IMR-90 (cell line): ENCODE data around the gene ACP4. TPM values are rescaled to one million over a fixed set of nuclear protein-coding genes. Genes with fewer than 3 reads are reported as not detected.
A peak's percentile ranks its signal among the peaks of the same experiment; 100 is the strongest.

Experiments
- ATAC-seq: fragments of 200-7000 bp; cut with Tn5 transposase; 2 replicates; pipeline ENCODE4 v1.9.1; 2020; ENCODE audit warnings: low read depth, mild to moderate bottlenecking, moderate library complexity
- BruUV-seq: library from RNA; stranded (reverse); fragments of 400-500 nt; replicated peaks from 2 replicates; lab custom pipeline; 2021; lab: Mats Ljungman, UMichigan
- CTCF ChIA-PET: fragments of 300-600 bp; formaldehyde crosslinking; extraction: SDS; loops from one replicate; lab custom pipeline; 2021; ENCODE audit warnings: antibody characterized with exemption; lab: Yijun Ruan, JAX
- POLR2A ChIA-PET: fragments of 300-600 bp; sonication (Branson Sonifier 250); formaldehyde crosslinking; loops from one replicate; lab custom pipeline; 2022; ENCODE audit warnings: antibody characterized with exemption; ENCODE audit not compliant: unreplicated experiment; lab: Charles Lee
- DNase-seq: peaks from one replicate; pipeline ENCODE4 v3.0.0; 2013
- H2AFZ ChIP-seq: replicated peaks from 2 replicates; pipeline ENCODE3; 2013; ENCODE audit warnings: low read length, mild to moderate bottlenecking; ENCODE audit not compliant: poor library complexity
- H2AK5ac ChIP-seq: 2 replicates; pipeline ENCODE4 v1.6.1; 2013; ENCODE audit warnings: low read depth, low read length, inconsistent platforms
- H2AK9ac ChIP-seq: replicated peaks from 2 replicates; pipeline ENCODE3; 2013; ENCODE audit warnings: mild to moderate bottlenecking, low read depth, low read length, moderate library complexity; ENCODE audit not compliant: poor library complexity
- H2BK120ac ChIP-seq: 2 replicates; pipeline ENCODE4 v1.6.1; 2013; ENCODE audit warnings: low read depth, low read length, inconsistent platforms
- H2BK15ac ChIP-seq: 3 replicates; pipeline ENCODE4 v1.6.1; 2013; ENCODE audit warnings: low read depth, low read length, inconsistent platforms
- H2BK20ac ChIP-seq: 2 replicates; pipeline ENCODE4 v1.6.1; 2013; ENCODE audit warnings: low read depth, mild to moderate bottlenecking, inconsistent platforms, low read length, moderate library complexity
- H2BK5ac ChIP-seq: 2 replicates; pipeline ENCODE4 v1.6.1; 2013; ENCODE audit warnings: mild to moderate bottlenecking, low read depth, low read length, inconsistent platforms; ENCODE audit not compliant: poor library complexity, severe bottlenecking
- H3K14ac ChIP-seq: replicated peaks from 2 replicates; pipeline ENCODE4 v1.6.1; 2013; ENCODE audit warnings: low read depth, low read length, inconsistent platforms
- H3K18ac ChIP-seq: 2 replicates; pipeline ENCODE4 v1.6.1; 2013; ENCODE audit warnings: low read depth, low read length, control low read depth
- H3K23ac ChIP-seq: 2 replicates; pipeline ENCODE4 v1.6.1; 2013; ENCODE audit warnings: low read depth, low read length, inconsistent platforms
- H3K27ac ChIP-seq: 2 replicates; pipeline ENCODE4 v1.5.1; 2013; ENCODE audit warnings: mild to moderate bottlenecking, control low read depth, low read length; ENCODE audit not compliant: insufficient read depth
- H3K27me3 ChIP-seq: 2 replicates; pipeline ENCODE4 v1.6.1; 2013; ENCODE audit warnings: low read length; ENCODE audit not compliant: control insufficient read depth, insufficient read depth
- H3K36me3 ChIP-seq: 2 replicates; pipeline ENCODE4 v1.6.1; 2013; ENCODE audit warnings: low read length, mixed read lengths; ENCODE audit not compliant: control insufficient read depth, insufficient read depth
- H3K4ac ChIP-seq: 2 replicates; pipeline ENCODE4 v1.6.1; 2013; ENCODE audit warnings: low read depth, low read length, inconsistent platforms
- H3K4me1 ChIP-seq: 2 replicates; pipeline ENCODE4 v1.6.1; 2013; ENCODE audit warnings: low read length, mixed read lengths; ENCODE audit not compliant: control insufficient read depth, insufficient read depth
- H3K4me2 ChIP-seq: 2 replicates; pipeline ENCODE4 v1.6.1; 2013; ENCODE audit warnings: low read depth, mild to moderate bottlenecking, control low read depth, low read length, moderate library complexity
- H3K4me3 ChIP-seq: 2 replicates; pipeline ENCODE4 v1.5.1; 2013; ENCODE audit warnings: low read depth, mild to moderate bottlenecking, control low read depth, low read length, moderate library complexity; ENCODE audit not compliant: insufficient read depth
- H3K56ac ChIP-seq: 2 replicates; pipeline ENCODE4 v1.6.1; 2013; ENCODE audit warnings: low read length, inconsistent platforms; ENCODE audit not compliant: insufficient read depth; ENCODE audit errors: extremely low read depth
- H3K79me1 ChIP-seq, 2 experiments: 2 replicates each; pipeline ENCODE4 v1.6.1; 2013; ENCODE audit warnings: low read length in 2 of 2, inconsistent platforms in 1 of 2, low read depth in 1 of 2
- H3K9ac ChIP-seq: 2 replicates; pipeline ENCODE4 v1.6.1; 2013; ENCODE audit warnings: low read depth, low read length, control low read depth
- H3K9me1 ChIP-seq: 2 replicates; pipeline ENCODE4 v1.6.1; 2013; ENCODE audit warnings: low read length, inconsistent platforms; ENCODE audit not compliant: insufficient read depth
- H3K9me3 ChIP-seq: 2 replicates; pipeline ENCODE4 v1.6.1; 2013; ENCODE audit warnings: low read length; ENCODE audit not compliant: control insufficient read depth, insufficient read depth
- H4K20me1 ChIP-seq: 2 replicates; pipeline ENCODE4 v1.6.1; 2013; ENCODE audit warnings: low read length, inconsistent platforms; ENCODE audit not compliant: insufficient read depth
- H4K5ac ChIP-seq: 2 replicates; pipeline ENCODE4 v1.6.1; 2013; ENCODE audit warnings: mild to moderate bottlenecking, low read depth, low read length, control low read depth
- H4K8ac ChIP-seq, 2 experiments: 2 replicates each; pipeline ENCODE4 v1.6.1; 2013; ENCODE audit warnings: low read depth in 2 of 2, low read length in 2 of 2, control low read depth in 1 of 2, inconsistent platforms in 1 of 2
- H4K91ac ChIP-seq: 2 replicates; pipeline ENCODE4 v1.6.1; 2013; ENCODE audit warnings: low read depth, low read length, inconsistent platforms; ENCODE audit not compliant: insufficient read depth
- RAD21 ChIP-seq: IDR thresholded peaks from 2 replicates; pipeline ENCODE4 v1.6.1; 2012; ENCODE audit warnings: low read length, improper control_type of control experiment
- WGBS, 2 experiments: methylation state at CpG; one replicate each; pipeline versions ENCODE4 v1.1.5 to v1.1.7; 2013; ENCODE audit warnings: missing lambda C conversion rate in 2 of 2; ENCODE audit not compliant: insufficient read length in 1 of 2; ENCODE audit errors: extremely low coverage in 2 of 2; 5-methylcytosine and 5-hydroxymethylcytosine counted together
- dilution Hi-C: fragments of 300-500 bp; cut with HindIII; formaldehyde crosslinking; loops from one replicate; pipeline ENCODE4 v1.14.3; 2018; ENCODE audit warnings: low sequenced_read_pairs; ENCODE audit not compliant: unreplicated experiment
- in situ Hi-C: fragments of 300-500 bp; cut with MboI; formaldehyde crosslinking; loops from 3 replicates; pipeline ENCODE4 v1.14.3; 2019; ENCODE audit warnings: low sequenced_read_pairs, inconsistent platforms, mixed read lengths
- intact Hi-C: fragments of 100-400 bp; cut with micrococcal nuclease; formaldehyde crosslinking; loops from 2 replicates; pipeline ENCODE4 v1.10.0; 2022
- polyA plus RNA-seq, 3 experiments: library from polyadenylated mRNA; depleted of rRNA; stranded (reverse); fragments of >200 nt; gene quantifications; 2 replicates each; pipeline ENCODE4 v1.2.3, GENCODE V29; 2012; ENCODE audit warnings: low replicate concordance in 1 of 3
- total RNA-seq: library from RNA; depleted of rRNA; stranded (reverse); fragments of >200 nt; gene quantifications from 2 replicates; pipeline ENCODE4 v1.2.3, GENCODE V29; 2012
- TF ChIP-seq, protein P1 (sequence below): conservative IDR thresholded peaks from 2 replicates; pipeline ENCODE4 v1.5.1; 2012; ENCODE audit warnings: mild to moderate bottlenecking, low read depth, low read length, improper control_type of control experiment

The ACP4 gene
- total and polyA plus RNA-seq, 2 of the 4 experiments (the other 2 are of a cell fraction), result not detected

- Histone ChIP-seq H2AK5ac (no peak overlapping the region), H2AFZ (peak overlapping the region; percentile 71), H4K20me1 (peaks cover 61% of the 10 kb centered on the region), H3K18ac (no peak overlapping the region), H3K9ac (no peak overlapping the region), H3K4me2 (no peak overlapping the region), H2BK20ac (no peak overlapping the region), H2BK5ac (no peak overlapping the region), H3K56ac (no peak overlapping the region), H3K4ac (no peak overlapping the region), H3K36me3 (peaks cover 26% of the 10 kb centered on the region), H3K23ac (no peak overlapping the region), H2AK9ac (no peak overlapping the region), H3K4me3 (no peak overlapping the region), H4K5ac (no peak overlapping the region), H3K27me3 (no peaks in the 10 kb centered on the region), H2BK120ac (no peak overlapping the region), H3K14ac (no peak overlapping the region), H3K9me3 (no peaks in the 10 kb centered on the region), H3K4me1 (no peaks in the 10 kb centered on the region), H4K91ac (no peak overlapping the region), H2BK15ac (no peak overlapping the region), H4K8ac (no peak overlapping the region), H3K27ac (no peak overlapping the region), H3K9me1 (peaks cover 7% of the 10 kb centered on the region), H3K79me1 (peaks cover 8 to 15% of the 10 kb centered on the region in 2 experiments; a peak in 2 of 4 replicates)
- BruUV-seq, result no TSS peak
- intact Hi-C loops, result no loop called here
- 86% methylated on average over 7 of the region's 18 CpGs; no CpG with 5 or more reads in 1 of the 2 experiments for WGBS, 2 experiments
- no peak for TF ChIP-seq RAD21
- TF ChIP-seq, protein P1, sequence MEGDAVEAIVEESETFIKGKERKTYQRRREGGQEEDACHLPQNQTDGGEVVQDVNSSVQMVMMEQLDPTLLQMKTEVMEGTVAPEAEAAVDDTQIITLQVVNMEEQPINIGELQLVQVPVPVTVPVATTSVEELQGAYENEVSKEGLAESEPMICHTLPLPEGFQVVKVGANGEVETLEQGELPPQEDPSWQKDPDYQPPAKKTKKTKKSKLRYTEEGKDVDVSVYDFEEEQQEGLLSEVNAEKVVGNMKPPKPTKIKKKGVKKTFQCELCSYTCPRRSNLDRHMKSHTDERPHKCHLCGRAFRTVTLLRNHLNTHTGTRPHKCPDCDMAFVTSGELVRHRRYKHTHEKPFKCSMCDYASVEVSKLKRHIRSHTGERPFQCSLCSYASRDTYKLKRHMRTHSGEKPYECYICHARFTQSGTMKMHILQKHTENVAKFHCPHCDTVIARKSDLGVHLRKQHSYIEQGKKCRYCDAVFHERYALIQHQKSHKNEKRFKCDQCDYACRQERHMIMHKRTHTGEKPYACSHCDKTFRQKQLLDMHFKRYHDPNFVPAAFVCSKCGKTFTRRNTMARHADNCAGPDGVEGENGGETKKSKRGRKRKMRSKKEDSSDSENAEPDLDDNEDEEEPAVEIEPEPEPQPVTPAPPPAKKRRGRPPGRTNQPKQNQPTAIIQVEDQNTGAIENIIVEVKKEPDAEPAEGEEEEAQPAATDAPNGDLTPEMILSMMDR, result 0 out of 2 replicates have a peak, but pooled peaks have one; percentile 1
- in situ Hi-C loops, result no loop called here
- CTCF ChIA-PET, result no interaction called here
- dilution Hi-C loops, result no loop called here
- POLR2A ChIA-PET, result no interaction called here
- DNase-seq (no peak), ATAC-seq (peak; percentile 35)
Observed at GRCh38 chr19:50794876-50795663, 4.9 kb downstream of the ACP4 start.
